ENCODE data around the gene COL20A1. TPM values are rescaled to one million over a fixed set of nuclear protein-coding genes. Genes with fewer than 3 reads are reported as not detected.
A peak's percentile ranks its signal among the peaks of the same experiment; 100 is the strongest.

The COL20A1 gene
- total RNA-seq, 6 experiments from 2014 or later, result not detected

- H3K27ac ChIP-seq, result peak overlapping the region; percentile 67 to 97 (median 78)
- no peaks in the 10 kb centered on the region for H3K9me3 ChIP-seq
- peaks cover 0 to 26% (median 11%) of the 10 kb centered on the region in 4 donors for H3K4me1 ChIP-seq
- no peaks in the 10 kb centered on the region for H3K27me3 ChIP-seq
- intact Hi-C loops (cut with DNase I), result no loop called here
- ATAC-seq (peak; percentile 40 to 73 (median 49)), DNase-seq (peak in 2 of 3 donors; percentile 80 to 84)
- H3K36me3 ChIP-seq, result no peaks in the 10 kb centered on the region
- no CpG with 5 or more reads among the region's 19 CpGs for WGBS (ENCODE audit: insufficient coverage, low coverage, low lambda C conversion rate, missing lambda C conversion rate)
- H3K4me3 ChIP-seq, result peak overlapping the region; percentile 30 to 65 (median 42)
- no peak for TF ChIP-seq POLR2A (IDR thresholded peaks at IDR 0.05)
- TF ChIP-seq, protein P1, sequence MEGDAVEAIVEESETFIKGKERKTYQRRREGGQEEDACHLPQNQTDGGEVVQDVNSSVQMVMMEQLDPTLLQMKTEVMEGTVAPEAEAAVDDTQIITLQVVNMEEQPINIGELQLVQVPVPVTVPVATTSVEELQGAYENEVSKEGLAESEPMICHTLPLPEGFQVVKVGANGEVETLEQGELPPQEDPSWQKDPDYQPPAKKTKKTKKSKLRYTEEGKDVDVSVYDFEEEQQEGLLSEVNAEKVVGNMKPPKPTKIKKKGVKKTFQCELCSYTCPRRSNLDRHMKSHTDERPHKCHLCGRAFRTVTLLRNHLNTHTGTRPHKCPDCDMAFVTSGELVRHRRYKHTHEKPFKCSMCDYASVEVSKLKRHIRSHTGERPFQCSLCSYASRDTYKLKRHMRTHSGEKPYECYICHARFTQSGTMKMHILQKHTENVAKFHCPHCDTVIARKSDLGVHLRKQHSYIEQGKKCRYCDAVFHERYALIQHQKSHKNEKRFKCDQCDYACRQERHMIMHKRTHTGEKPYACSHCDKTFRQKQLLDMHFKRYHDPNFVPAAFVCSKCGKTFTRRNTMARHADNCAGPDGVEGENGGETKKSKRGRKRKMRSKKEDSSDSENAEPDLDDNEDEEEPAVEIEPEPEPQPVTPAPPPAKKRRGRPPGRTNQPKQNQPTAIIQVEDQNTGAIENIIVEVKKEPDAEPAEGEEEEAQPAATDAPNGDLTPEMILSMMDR (IDR thresholded peaks at IDR 0.05), result no peak
Observed at GRCh38 chr20:63363981-63364561, 71.1 kb downstream of the COL20A1 start.

- Histone ChIP-seq H3K4me1 (peaks cover 0 to 26% (median 9%) of the 10 kb centered on the region in 4 donors), H3K4me3 (peak overlapping the region; percentile 30 to 65 (median 42)), H3K27me3 (no peaks in the 10 kb centered on the region), H3K27ac (peak overlapping the region; percentile 67 to 97 (median 78)), H3K9me3 (no peaks in the 10 kb centered on the region), H3K36me3 (no peaks in the 10 kb centered on the region)
- intact Hi-C loops (cut with DNase I), result no loop called here
- ATAC-seq (peak; percentile 75 to 83 (median 81)), DNase-seq (peak; percentile 87 to 97 (median 89))
- TF ChIP-seq POLR2A (IDR thresholded peaks at IDR 0.05), result peak; percentile 43
- TF ChIP-seq, protein P1 (IDR thresholded peaks at IDR 0.05), result no peak
- WGBS (ENCODE audit: insufficient coverage, low coverage, low lambda C conversion rate, missing lambda C conversion rate), result 25% methylated on average over 6 of the region's 20 CpGs
Observed at GRCh38 chr20:63364801-63365585, 72.0 kb downstream of the COL20A1 start.

DNA sequence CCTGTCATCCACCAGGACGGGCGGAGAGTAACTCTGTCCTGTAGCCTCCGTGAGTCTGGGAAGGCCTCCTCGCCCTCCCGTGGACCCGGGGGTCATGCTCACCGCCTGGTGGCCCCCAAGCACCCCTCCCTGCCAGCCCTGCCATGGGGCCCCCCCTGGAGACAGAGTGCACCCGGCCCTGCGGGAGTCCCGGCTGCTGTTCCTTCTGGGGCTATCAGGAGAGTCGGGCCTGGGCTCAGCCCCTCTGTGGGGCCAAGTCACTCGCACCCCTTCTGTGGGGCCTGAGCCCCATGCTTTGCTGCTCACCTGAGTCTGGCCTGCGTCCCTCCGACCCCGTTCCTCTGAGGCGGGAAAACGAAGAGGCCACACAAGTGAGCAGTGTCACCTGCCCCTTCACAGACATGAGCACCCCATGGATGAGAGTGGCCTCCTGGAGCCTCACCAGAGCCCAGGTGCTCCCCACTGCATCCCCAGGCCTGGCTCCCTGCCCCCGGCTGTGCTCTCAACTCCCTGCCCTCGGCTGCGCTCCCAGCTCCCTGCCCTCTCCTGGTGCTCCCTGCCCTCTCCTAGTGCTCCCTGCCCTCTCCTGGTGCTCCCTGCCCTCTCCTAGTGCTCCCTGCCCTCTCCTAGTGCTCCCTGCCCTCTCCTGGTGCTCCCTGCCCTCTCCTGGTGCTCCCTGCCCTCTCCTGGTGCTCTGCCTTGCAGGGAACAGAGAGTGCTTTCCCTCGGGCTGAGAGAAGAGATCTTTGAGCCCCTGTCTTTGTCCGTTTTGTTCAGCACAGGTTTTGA, 72.8 kb downstream of the COL20A1 start:
- H3K27me3 ChIP-seq, result no peaks in the 10 kb centered on the region
- TF ChIP-seq POLR2A (IDR thresholded peaks at IDR 0.05), result no peak
- TF ChIP-seq, protein P1 (IDR thresholded peaks at IDR 0.05), result no peak
- intact Hi-C loops (cut with DNase I), result no loop called here
- no peaks in the 10 kb centered on the region for H3K9me3 ChIP-seq
- H3K4me3 ChIP-seq, result peak overlapping the region in 1 of 3 donors; percentile 18
- no peaks in the 10 kb centered on the region for H3K36me3 ChIP-seq
- DNase-seq (no peak), ATAC-seq (no peak)
- H3K27ac ChIP-seq, result peak overlapping the region in 1 of 3 donors; percentile 84
- peaks cover 0 to 26% (median 9%) of the 10 kb centered on the region in 4 donors for H3K4me1 ChIP-seq
- 61% methylated on average over 6 of the region's 22 CpGs for WGBS (ENCODE audit: insufficient coverage, low coverage, low lambda C conversion rate, missing lambda C conversion rate)

Measured in right lobe of liver (tissue), 6 donors.